ENCODE results near the gene RGS9.

The RGS9 gene

GRCh38 chr17:65131946-65132345, 5.2 kb upstream of the RGS9 start:
- H3K27ac ChIP-seq, result no peak overlapping the region
- no peak for DNase-seq (ENCODE audit: low spot score)
- no peak for TF ChIP-seq CTCF (conservative IDR thresholded peaks at IDR 0.05; ENCODE audit: low read depth)
- ChIA-PET POLR2A (ENCODE audit: low non-redundant PET) (no interaction called here), CTCF (interaction anchor here (1.0 kb wide), 1 partner anchor 15 kb away, joined by 3 read pairs; no protein-coding TSS in a partner anchor)

DNA sequence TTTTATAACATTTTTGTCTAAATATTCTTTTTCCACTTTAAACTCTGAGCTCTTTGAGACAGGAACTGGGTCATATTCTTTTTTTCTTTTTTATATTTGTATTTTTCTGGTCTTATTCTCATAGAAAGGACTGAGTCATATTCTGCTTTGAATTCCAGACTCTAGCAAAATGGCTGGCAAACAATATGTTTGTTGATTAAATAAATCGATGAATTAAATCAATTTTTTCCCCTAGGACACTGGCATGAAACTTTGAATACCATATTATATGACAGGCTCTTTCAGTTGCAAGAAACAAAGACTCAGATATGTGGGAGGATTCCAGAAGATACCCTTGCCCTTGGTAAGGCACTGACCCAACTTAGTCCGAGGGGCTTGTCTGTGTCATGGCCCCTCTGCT, 3.1 kb upstream of the RGS9 start:
- no peak overlapping the region for H3K27ac ChIP-seq
- CTCF ChIA-PET, result interaction anchor here (1.0 to 1.2 kb wide), 2 partner anchors 32 to 79 kb away, joined by 3 to 4 read pairs; no protein-coding TSS in a partner anchor
- no peak for TF ChIP-seq CTCF (conservative IDR thresholded peaks at IDR 0.05; ENCODE audit: low read depth)
- POLR2A ChIA-PET (ENCODE audit: low non-redundant PET), result no interaction called here
- no peak for DNase-seq (ENCODE audit: low spot score)

DNA sequence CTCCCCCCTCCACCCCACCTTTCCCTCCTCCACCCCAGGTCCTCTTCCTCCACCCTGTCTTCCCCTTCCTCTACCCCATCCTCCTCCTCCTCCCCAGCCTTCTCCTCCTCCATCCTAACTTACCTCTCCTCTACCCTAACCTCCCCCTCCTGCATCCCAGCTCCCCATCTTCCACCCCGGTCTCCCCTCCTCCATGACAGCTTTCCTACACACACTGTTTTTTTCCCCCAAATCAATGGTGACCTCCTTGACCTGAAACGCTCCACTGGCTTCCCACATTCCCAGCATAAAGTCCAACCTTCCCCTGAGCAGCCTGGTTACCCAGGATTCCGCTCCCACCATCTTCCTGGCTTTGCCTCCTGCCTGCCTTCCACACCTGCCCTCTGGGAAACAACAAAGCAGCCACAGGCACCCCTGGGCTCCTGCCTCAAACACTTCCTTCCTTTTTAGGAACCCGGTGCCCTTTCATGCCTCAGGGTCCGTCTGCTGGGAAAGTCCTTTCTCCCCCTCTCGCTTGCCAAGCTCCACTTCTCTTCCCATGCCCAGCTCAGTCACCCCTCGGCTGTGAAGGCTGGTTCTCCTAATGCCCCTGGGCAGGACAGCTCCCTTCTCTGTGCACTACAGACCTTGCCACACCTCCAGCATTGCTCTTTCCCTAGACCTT, 2.1 kb downstream of the RGS9 start:
- ChIA-PET CTCF (interaction anchor here (0.7 to 1.5 kb wide), 2 partner anchors 10 to 49 kb away, joined by 3 to 6 read pairs; no protein-coding TSS in a partner anchor), POLR2A (ENCODE audit: low non-redundant PET) (no interaction called here)
- H3K27ac ChIP-seq, result no peak overlapping the region
- no peak for TF ChIP-seq CTCF (conservative IDR thresholded peaks at IDR 0.05; ENCODE audit: low read depth)
- DNase-seq (ENCODE audit: low spot score), result no peak

GRCh38 chr17:65142247-65142646, 5.1 kb downstream of the RGS9 start:
- no peak for TF ChIP-seq CTCF (conservative IDR thresholded peaks at IDR 0.05; ENCODE audit: low read depth)
- CTCF ChIA-PET, result no interaction called here
- no peak for DNase-seq (ENCODE audit: low spot score)
- POLR2A ChIA-PET (ENCODE audit: low non-redundant PET), result no interaction called here
- no peak overlapping the region for H3K27ac ChIP-seq

- no peak for TF ChIP-seq CTCF (conservative IDR thresholded peaks at IDR 0.05; ENCODE audit: low read depth)
- H3K27ac ChIP-seq, result no peak overlapping the region
- POLR2A ChIA-PET (ENCODE audit: low non-redundant PET), result no interaction called here
- CTCF ChIA-PET, result no interaction called here
- DNase-seq (ENCODE audit: low spot score), result no peak
Measured at GRCh38 chr17:65143889-65144604, 6.9 kb downstream of the RGS9 start.

GRCh38 chr17:65145743-65146142, 8.6 kb downstream of the RGS9 start:
- no peak for TF ChIP-seq CTCF (conservative IDR thresholded peaks at IDR 0.05; ENCODE audit: low read depth)
- ChIA-PET POLR2A (ENCODE audit: low non-redundant PET) (no interaction called here), CTCF (interaction anchor here (1.0 kb wide), 1 partner anchor 8 kb away, joined by 3 read pairs; the partner anchor contains the start of gene RGS9)
- no peak for DNase-seq (ENCODE audit: low spot score)
- no peak overlapping the region for H3K27ac ChIP-seq

Measured in RWPE1 (cell line).